Stomach (tissue), 9 donors: ENCODE results near the gene DHRSX. TPM values are rescaled to one million over a fixed set of nuclear protein-coding genes. Genes with fewer than 3 reads are reported as not detected.

Experiments
- DNase-seq, 2 donors: peaks; one replicate each; pipeline versions ENCODE4 v3.0.0 to v3.0.0-alpha.2; 2013 to 2019
- H3K27ac ChIP-seq, 5 donors: fragments of 200-600 bp in 4 of 5; sonication (generic) in 4 of 5; one replicate each; pipeline ENCODE4 v1.5.1; 2013 to 2019; ENCODE audit warnings: mild to moderate bottlenecking in 1 of 5, moderate library complexity in 1 of 5
- H3K27me3 ChIP-seq, 3 donors: fragments of 200-600 bp; sonication (generic); one replicate each; pipeline ENCODE4 v1.5.1; 2017 to 2019; ENCODE audit warnings: mixed run types in 1 of 3
- H3K36me3 ChIP-seq, 4 donors: fragments of 200-600 bp; sonication (generic); 1 replicate in 3 of 4; 2 replicates in 1 of 4; pipeline ENCODE4 v1.5.1; 2016 to 2019
- H3K4me1 ChIP-seq, 4 donors: fragments of 200-600 bp; sonication (generic); one replicate each; pipeline ENCODE4 v1.5.1; 2016 to 2019
- H3K4me3 ChIP-seq, 4 donors: fragments of 200-600 bp; sonication (generic) in 3 of 4; one replicate each; pipeline ENCODE4 v1.5.1; 2016 to 2019; ENCODE audit warnings: mild to moderate bottlenecking in 1 of 4
- H3K9me3 ChIP-seq, 4 donors: fragments of 200-600 bp; sonication (generic); one replicate each; pipeline ENCODE4 v1.5.1; 2016 to 2019
- EP300 ChIP-seq: sonication (generic); formaldehyde crosslinking; IDR thresholded peaks from one replicate; pipeline ENCODE4 v1.6.1; 2017; ENCODE audit warnings: antibody characterized with exemption
- POLR2A ChIP-seq, 4 donors: fragments of 450-650 bp; IDR thresholded peaks; one replicate each; pipeline ENCODE4 v1.6.1; 2016; ENCODE audit warnings: antibody characterized with exemption in 4 of 4, control low read depth in 2 of 4, mild to moderate bottlenecking in 1 of 4, moderate library complexity in 1 of 4
- POLR2AphosphoS5 ChIP-seq, 3 donors: sonication (generic); formaldehyde crosslinking; IDR thresholded peaks; one replicate each; pipeline ENCODE4 v1.6.1; 2016; ENCODE audit warnings: antibody characterized with exemption in 3 of 3
- WGBS, 5 donors: extraction: QIAGEN DNeasy Blood & Tissue Kit in 3 of 5; methylation state at CpG; one replicate each; pipeline versions ENCODE4 v1.1.5 to v1.1.7; 2013 to 2018; 5-methylcytosine and 5-hydroxymethylcytosine counted together
- intact Hi-C: fragments of 100-400 bp; cut with DNase I; formaldehyde crosslinking; loops from one replicate; pipeline ENCODE4 v1.15.1; 2023; ENCODE audit warnings: low total_unique reads
- polyA plus RNA-seq, 3 donors: library from polyadenylated mRNA; stranded (reverse); fragments of 200-250 nt; gene quantifications; one replicate each; pipeline ENCODE4 v1.2.3, GENCODE V29; 2013
- total RNA-seq, 5 donors: library from RNA; depleted of rRNA; stranded (reverse); fragments of >200 nt; gene quantifications; one replicate each; pipeline versions ENCODE4 v1.1.0 to v1.2.3, GENCODE V29; 2014 to 2016
- TF ChIP-seq, protein P1 (sequence below), 7 experiments: fragments of 450-650 bp in 4 of 7; fragments of 200-600 bp in 3 of 7; sonication (generic) in 3 of 7; IDR thresholded peaks; one replicate each; pipeline ENCODE4 v1.5.1; 2016 to 2019; ENCODE audit warnings: antibody characterized with exemption in 7 of 7, control low read depth in 2 of 7, mild to moderate bottlenecking in 1 of 7
- donor health status: healthy with polysubstance abuse.
- donor health status: Bipolar disorder and iron deficiency.
- donor health status: healthy.

The DHRSX gene
- total and polyA plus RNA-seq, 8 donors = 11.2 to 69.4 (median 21.1) TPM

DNA sequence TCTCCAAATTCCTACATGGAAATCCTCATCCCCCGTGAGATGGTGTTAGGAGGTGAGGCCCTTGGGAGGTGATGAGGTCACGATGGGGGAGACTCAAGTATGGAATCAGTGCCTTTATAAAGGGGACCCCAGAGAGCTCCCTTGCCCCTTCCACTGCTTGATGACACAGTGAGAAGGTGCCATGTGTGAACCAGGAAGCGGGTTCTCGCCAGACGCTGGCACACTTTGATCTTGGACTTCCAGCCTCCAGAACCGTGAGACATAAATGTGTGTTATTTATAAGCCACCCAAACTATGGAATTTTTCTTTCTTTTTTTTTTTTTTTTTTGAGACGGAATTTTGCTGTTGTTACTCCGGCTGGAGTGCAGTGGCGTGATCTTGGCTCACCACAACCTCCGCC is 237.6 kb downstream of the DHRSX start:
- 86 to 97% (median 95%) methylated on average over 10 of the region's 10 CpGs for WGBS, 5 donors
- intact Hi-C loops = no loop called here

DNA sequence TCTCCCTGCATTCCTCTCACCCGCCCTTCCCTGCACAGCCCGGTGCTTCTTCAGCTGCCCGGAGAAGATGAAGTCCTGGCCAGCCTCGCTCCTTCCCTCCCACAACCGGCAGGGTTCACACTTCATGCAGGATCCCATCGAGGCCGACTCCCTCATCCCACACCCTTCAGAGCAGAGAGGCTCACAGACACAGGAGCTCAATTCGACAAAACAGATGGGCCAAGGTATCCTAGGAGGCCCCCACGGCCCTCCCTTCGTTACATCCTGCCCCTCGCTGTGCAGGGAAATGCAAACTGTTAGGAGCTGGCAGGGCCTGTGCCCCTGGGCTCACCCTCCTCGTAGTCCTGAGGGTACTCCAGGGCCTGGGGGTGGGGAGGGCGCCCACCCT is 238.1 kb downstream of the DHRSX start:
- Histone ChIP-seq H3K4me1 (peaks cover 0 to 11% (median 0%) of the 10 kb centered on the region in 4 donors), H3K36me3 (peaks cover 7 to 45% (median 41%) of the 10 kb centered on the region in 4 donors), H3K27ac (no peak overlapping the region), H3K4me3 (no peak overlapping the region), H3K9me3 (no peaks in the 10 kb centered on the region), H3K27me3 (no peaks in the 10 kb centered on the region)
- 59 to 81% (median 75%) methylated on average over 8 to 13 of the region's 13 CpGs for WGBS, 5 donors
- TF ChIP-seq POLR2A (IDR thresholded peaks at IDR 0.05) (no peak), EP300 (no peak), POLR2AphosphoS5 (IDR thresholded peaks at IDR 0.05) (no peak)
- TF ChIP-seq, protein P1, sequence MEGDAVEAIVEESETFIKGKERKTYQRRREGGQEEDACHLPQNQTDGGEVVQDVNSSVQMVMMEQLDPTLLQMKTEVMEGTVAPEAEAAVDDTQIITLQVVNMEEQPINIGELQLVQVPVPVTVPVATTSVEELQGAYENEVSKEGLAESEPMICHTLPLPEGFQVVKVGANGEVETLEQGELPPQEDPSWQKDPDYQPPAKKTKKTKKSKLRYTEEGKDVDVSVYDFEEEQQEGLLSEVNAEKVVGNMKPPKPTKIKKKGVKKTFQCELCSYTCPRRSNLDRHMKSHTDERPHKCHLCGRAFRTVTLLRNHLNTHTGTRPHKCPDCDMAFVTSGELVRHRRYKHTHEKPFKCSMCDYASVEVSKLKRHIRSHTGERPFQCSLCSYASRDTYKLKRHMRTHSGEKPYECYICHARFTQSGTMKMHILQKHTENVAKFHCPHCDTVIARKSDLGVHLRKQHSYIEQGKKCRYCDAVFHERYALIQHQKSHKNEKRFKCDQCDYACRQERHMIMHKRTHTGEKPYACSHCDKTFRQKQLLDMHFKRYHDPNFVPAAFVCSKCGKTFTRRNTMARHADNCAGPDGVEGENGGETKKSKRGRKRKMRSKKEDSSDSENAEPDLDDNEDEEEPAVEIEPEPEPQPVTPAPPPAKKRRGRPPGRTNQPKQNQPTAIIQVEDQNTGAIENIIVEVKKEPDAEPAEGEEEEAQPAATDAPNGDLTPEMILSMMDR (IDR thresholded peaks at IDR 0.05) = no peak
- intact Hi-C loops = no loop called here
- DNase-seq = no peak

More for the DNA sequence above, 237.6 kb downstream of the DHRSX start:
- Histone ChIP-seq H3K27ac (no peak overlapping the region), H3K4me3 (no peak overlapping the region), H3K4me1 (peaks cover 0 to 11% (median 0%) of the 10 kb centered on the region in 4 donors), H3K36me3 (peaks cover 7 to 45% (median 39%) of the 10 kb centered on the region in 4 donors), H3K9me3 (no peaks in the 10 kb centered on the region), H3K27me3 (no peaks in the 10 kb centered on the region)
- no peak for DNase-seq
- TF ChIP-seq POLR2AphosphoS5 (IDR thresholded peaks at IDR 0.05) (no peak), POLR2A (IDR thresholded peaks at IDR 0.05) (no peak), EP300 (no peak)
- TF ChIP-seq, protein P1 (IDR thresholded peaks at IDR 0.05) = no peak

DNA sequence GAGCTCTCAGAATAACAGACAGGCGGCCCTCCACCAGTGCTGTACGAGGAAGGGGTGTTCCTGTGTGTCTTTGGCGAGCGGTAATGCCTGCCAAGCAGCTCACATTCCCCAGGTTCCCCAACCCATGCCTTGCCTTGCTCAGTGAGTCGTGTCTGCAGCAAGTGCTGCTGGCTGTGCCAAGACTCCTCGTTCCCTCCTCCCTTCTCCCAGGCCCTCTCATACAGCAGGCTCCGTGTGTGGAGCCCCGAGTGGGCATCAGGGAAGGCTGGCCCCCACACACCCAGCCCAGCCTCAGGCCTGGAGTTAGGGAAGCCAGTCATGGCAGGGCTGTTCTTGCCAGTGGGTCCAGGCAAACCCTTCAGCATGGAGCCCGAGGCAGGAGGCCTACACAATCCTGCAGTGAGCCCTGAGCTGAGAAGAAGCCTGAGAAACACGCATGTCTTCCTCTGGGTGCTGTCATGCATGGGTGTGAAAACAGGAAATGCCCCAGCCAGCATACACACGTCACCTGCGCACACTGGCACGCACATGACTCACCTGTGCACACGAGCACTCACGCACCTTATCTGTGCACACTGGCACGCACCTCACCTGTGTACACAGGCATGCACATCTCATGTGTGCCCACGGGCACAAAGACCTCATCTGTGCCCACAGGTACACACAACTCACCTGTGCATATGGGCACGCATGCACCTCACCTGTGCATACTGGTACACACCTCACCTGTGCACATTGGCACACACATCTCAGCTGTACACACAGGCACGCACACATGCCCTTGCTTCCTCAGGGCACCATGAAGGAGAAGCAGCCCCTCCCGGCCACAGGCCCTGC is 238.7 kb downstream of the DHRSX start:
- Histone ChIP-seq H3K4me3 (no peak overlapping the region), H3K27me3 (no peaks in the 10 kb centered on the region), H3K9me3 (no peaks in the 10 kb centered on the region), H3K36me3 (peaks cover 7 to 44% (median 38%) of the 10 kb centered on the region in 4 donors), H3K27ac (peak overlapping the region in 1 of 5 donors; percentile 13), H3K4me1 (peaks cover 0 to 11% (median 0%) of the 10 kb centered on the region in 4 donors)
- no peak for DNase-seq
- TF ChIP-seq POLR2A (IDR thresholded peaks at IDR 0.05) (no peak), POLR2AphosphoS5 (IDR thresholded peaks at IDR 0.05) (no peak), EP300 (no peak)
- TF ChIP-seq, protein P1 (IDR thresholded peaks at IDR 0.05) = no peak
- intact Hi-C loops = no loop called here
- WGBS, 5 donors = 53 to 76% (median 66%) methylated on average over 14 to 20 of the region's 20 CpGs

DNA sequence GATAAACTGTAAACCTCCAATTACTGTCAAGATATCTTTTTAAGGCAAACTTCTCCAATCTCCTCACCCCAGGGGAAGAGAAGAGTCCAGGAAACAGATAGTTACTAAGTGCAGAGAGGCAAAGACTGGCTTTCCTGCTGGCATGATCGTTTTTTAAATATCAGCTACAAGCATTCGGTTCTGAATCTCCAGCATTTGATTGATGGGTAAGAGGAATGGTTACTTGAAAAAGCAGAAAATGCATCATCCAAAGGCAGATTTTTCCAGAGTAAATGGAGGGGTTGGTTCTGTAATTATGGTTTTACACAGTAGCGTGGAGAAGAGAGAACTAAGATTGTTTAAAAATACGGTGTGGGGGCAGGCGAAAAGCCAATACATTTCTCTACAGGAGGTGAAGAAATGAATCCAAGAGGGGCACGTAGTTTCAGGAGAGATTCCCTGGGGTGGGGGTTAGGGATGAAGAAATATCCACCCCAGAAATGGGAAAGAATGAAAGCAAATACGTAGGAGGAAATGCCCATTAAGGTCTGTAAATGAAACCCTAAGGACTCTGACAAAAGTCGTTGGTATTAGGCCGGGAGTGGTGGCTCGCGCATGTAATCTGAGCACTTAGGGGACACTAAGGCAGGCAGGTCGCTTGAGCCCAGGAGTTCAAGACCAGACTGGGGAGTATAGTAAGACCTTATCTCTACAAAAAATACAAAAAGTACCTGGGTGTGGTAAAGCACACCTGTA is 248.3 kb downstream of the DHRSX start:
- H3K4me3 ChIP-seq = no peak overlapping the region
- H3K36me3 ChIP-seq = no peaks in the 10 kb centered on the region
- 88 to 96% (median 94%) methylated on average over 12 of the region's 12 CpGs for WGBS, 5 donors
- H3K27ac ChIP-seq = no peak overlapping the region
- H3K9me3 ChIP-seq = peaks cover 0 to 8% (median 4%) of the 10 kb centered on the region in 4 donors
- H3K27me3 ChIP-seq = no peaks in the 10 kb centered on the region
- no peak for DNase-seq
- H3K4me1 ChIP-seq = no peaks in the 10 kb centered on the region
- TF ChIP-seq POLR2AphosphoS5 (IDR thresholded peaks at IDR 0.05) (no peak), EP300 (no peak), POLR2A (IDR thresholded peaks at IDR 0.05) (no peak)
- TF ChIP-seq, protein P1 (IDR thresholded peaks at IDR 0.05) = no peak
- intact Hi-C loops = no loop called here
